ENCODE results near the gene SEMA6B.

SEMA6B gene

GRCh38 chr19:4576016-4576933 lies 16.8 kb upstream of the SEMA6B start (continued):
- TF ChIP-seq HOXC10 (CRISPR knock-in tag; IDR thresholded peaks at IDR 0.05), result no peak
- TF ChIP-seq ZNF223 (tag by site-specific recombination; IDR thresholded peaks at IDR 0.05), result no peak
- TF ChIP-seq ZNF404 (tag by site-specific recombination; IDR thresholded peaks at IDR 0.05), result no peak
- no peak for TF ChIP-seq BCL11A (tag by site-specific recombination; IDR thresholded peaks at IDR 0.05; ENCODE audit: low read depth)
- peak; percentile 85 for TF ChIP-seq SP7 (tag by site-specific recombination; IDR thresholded peaks at IDR 0.05)
- peak; percentile 18; the same call in 1 of the 2 replicates for TF ChIP-seq ZIC2 (tag by site-specific recombination; IDR thresholded peaks at IDR 0.05)
- no peak for TF ChIP-seq ZNF23 (tag by site-specific recombination; IDR thresholded peaks at IDR 0.05; ENCODE audit: borderline replicate concordance)
- TF ChIP-seq YY2 (tag by site-specific recombination; IDR thresholded peaks at IDR 0.05), result no peak
- peak; percentile 53; the same call in 1 of the 2 replicates for TF ChIP-seq KLF7 (tag by site-specific recombination; IDR thresholded peaks at IDR 0.05; ENCODE audit: borderline replicate concordance)
- TF ChIP-seq, protein P1, sequence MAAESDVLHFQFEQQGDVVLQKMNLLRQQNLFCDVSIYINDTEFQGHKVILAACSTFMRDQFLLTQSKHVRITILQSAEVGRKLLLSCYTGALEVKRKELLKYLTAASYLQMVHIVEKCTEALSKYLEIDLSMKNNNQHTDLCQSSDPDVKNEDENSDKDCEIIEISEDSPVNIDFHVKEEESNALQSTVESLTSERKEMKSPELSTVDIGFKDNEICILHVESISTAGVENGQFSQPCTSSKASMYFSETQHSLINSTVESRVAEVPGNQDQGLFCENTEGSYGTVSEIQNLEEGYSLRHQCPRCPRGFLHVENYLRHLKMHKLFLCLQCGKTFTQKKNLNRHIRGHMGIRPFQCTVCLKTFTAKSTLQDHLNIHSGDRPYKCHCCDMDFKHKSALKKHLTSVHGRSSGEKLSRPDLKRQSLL (tag by site-specific recombination; IDR thresholded peaks at IDR 0.05), result no peak
- TF ChIP-seq ZBTB7A (tag by site-specific recombination; IDR thresholded peaks at IDR 0.05; ENCODE audit: low read depth), result peak; percentile 67; the same call in 1 of the 2 replicates
- peak; percentile 92 for TF ChIP-seq ZNF639 (tag by site-specific recombination; IDR thresholded peaks at IDR 0.05)
- no peak for TF ChIP-seq ZBTB1 (tag by site-specific recombination; IDR thresholded peaks at IDR 0.05)
- no peak for TF ChIP-seq ZNF76 (tag by site-specific recombination; IDR thresholded peaks at IDR 0.05; ENCODE audit: borderline replicate concordance, low read depth)
- peak; percentile 49; the same call in 1 of the 2 replicates for TF ChIP-seq HIC1 (tag by site-specific recombination; IDR thresholded peaks at IDR 0.05)
- no peak for TF ChIP-seq MZF1 (tag by site-specific recombination; IDR thresholded peaks at IDR 0.05; ENCODE audit: borderline replicate concordance)
- peak; percentile 45; the same call in 1 of the 2 replicates for TF ChIP-seq KLF1 (tag by site-specific recombination; IDR thresholded peaks at IDR 0.05)
- TF ChIP-seq ZNF239 (tag by site-specific recombination; IDR thresholded peaks at IDR 0.05), result peak; percentile 54; the same call in 1 of the 2 replicates
- TF ChIP-seq ZBTB17 (tag by site-specific recombination; IDR thresholded peaks at IDR 0.05), result peak; percentile 60
- TF ChIP-seq ZNF664 (tag by site-specific recombination; IDR thresholded peaks at IDR 0.05), result peak; percentile 99
- TF ChIP-seq ZNF324 (tag by site-specific recombination; IDR thresholded peaks at IDR 0.05), result no peak; the same call in 1 of the 2 replicates
- peak; percentile 97 for TF ChIP-seq ZNF558 (tag by site-specific recombination; IDR thresholded peaks at IDR 0.05)
- peak; percentile 20; the same call in 1 of the 2 replicates for TF ChIP-seq PRDM10 (tag by site-specific recombination; IDR thresholded peaks at IDR 0.05)
- TF ChIP-seq ZNF449 (tag by site-specific recombination; IDR thresholded peaks at IDR 0.05), result no peak
- TF ChIP-seq INSM2 (tag by site-specific recombination; IDR thresholded peaks at IDR 0.05), result 0 out of 2 replicates have a peak, but pooled peaks have one; percentile 15
- peak; percentile 48; the same call in 1 of the 2 replicates for TF ChIP-seq ZXDB (tag by site-specific recombination; IDR thresholded peaks at IDR 0.05)
- TF ChIP-seq ZNF501 (tag by site-specific recombination; IDR thresholded peaks at IDR 0.05), result 0 out of 2 replicates have a peak, but pooled peaks have one; percentile 45

Measured in HEK293 (cell line).